Loucy (cell line): ENCODE results near the gene SCN3A.

ENCODE experiments used
- H2AFZ ChIP-seq: fragments of 200-600 bp; sonication (generic); 2 replicates; pipeline ENCODE4 v1.6.0; 2016; ENCODE audit warnings: antibody characterized with exemption, mild to moderate bottlenecking, low read length, moderate library complexity
- H3F3A ChIP-seq: fragments of 200-600 bp; 2 replicates; pipeline ENCODE4 v1.6.0; 2016; ENCODE audit warnings: antibody characterized with exemption, low read depth, mild to moderate bottlenecking
- H3K27me3 ChIP-seq: fragments of 200-600 bp; sonication (generic); 2 replicates; pipeline ENCODE4 v1.6.1; 2014; ENCODE audit warnings: low read length, mild to moderate bottlenecking; ENCODE audit not compliant: insufficient read depth, poor library complexity, severe bottlenecking
- H3K36me3 ChIP-seq: fragments of 200-600 bp; sonication (generic); 2 replicates; pipeline ENCODE4 v1.6.1; 2016; ENCODE audit warnings: low read length; ENCODE audit not compliant: insufficient read depth
- H3K4me1 ChIP-seq: fragments of 200-600 bp; sonication (generic); 2 replicates; pipeline ENCODE4 v1.5.1; 2014; ENCODE audit warnings: low read length, mild to moderate bottlenecking; ENCODE audit not compliant: insufficient read depth, poor library complexity, severe bottlenecking
- H3K4me2 ChIP-seq: fragments of 200-600 bp; sonication (generic); 2 replicates; pipeline ENCODE4 v1.6.0; 2014; ENCODE audit warnings: antibody characterized with exemption, low read length, low read depth, mild to moderate bottlenecking; ENCODE audit not compliant: poor library complexity, severe bottlenecking
- H3K4me3 ChIP-seq: fragments of 200-600 bp; sonication (generic); 2 replicates; pipeline ENCODE4 v1.5.1; 2014; ENCODE audit warnings: low read length, mild to moderate bottlenecking, mixed read lengths; ENCODE audit not compliant: poor library complexity, severe bottlenecking
- H3K79me2 ChIP-seq: fragments of 200-600 bp; sonication (generic); 2 replicates; pipeline ENCODE4 v1.6.1; 2014; ENCODE audit warnings: low read length; ENCODE audit not compliant: insufficient read depth
- H3K9ac ChIP-seq: fragments of 200-600 bp; sonication (generic); 2 replicates; pipeline ENCODE4 v1.6.0; 2014; ENCODE audit warnings: mild to moderate bottlenecking, low read depth, low read length, moderate library complexity; ENCODE audit not compliant: poor library complexity, severe bottlenecking
- H3K9me2 ChIP-seq: fragments of 200-600 bp; sonication (generic); replicated peaks from 2 replicates; pipeline ENCODE4 v1.6.1; 2016; ENCODE audit warnings: low read depth, low read length, mixed read lengths
- H3K9me3 ChIP-seq: fragments of 200-600 bp; sonication (generic); 2 replicates; pipeline ENCODE4 v1.6.1; 2014; ENCODE audit warnings: mild to moderate bottlenecking, antibody characterized with exemption, low read length, low read depth; ENCODE audit not compliant: insufficient read depth
- H4K20me1 ChIP-seq: fragments of 200-600 bp; sonication (generic); 2 replicates; pipeline ENCODE4 v1.6.0; 2014; ENCODE audit warnings: antibody characterized with exemption, low read length, mild to moderate bottlenecking; ENCODE audit not compliant: insufficient read depth, poor library complexity, severe bottlenecking
- CTCF ChIP-seq: fragments of 200-600 bp; sonication (generic); conservative IDR thresholded peaks from 2 replicates; pipeline ENCODE4 v1.5.1; 2014; ENCODE audit warnings: mild to moderate bottlenecking, antibody characterized with exemption, low read length
- EZH2phosphoT487 ChIP-seq: fragments of 200-600 bp; IDR thresholded peaks from 2 replicates; pipeline ENCODE4 v1.6.1; 2018; ENCODE audit warnings: antibody characterized with exemption, mild to moderate bottlenecking, moderate library complexity, borderline replicate concordance

Gene SCN3A

DNA sequence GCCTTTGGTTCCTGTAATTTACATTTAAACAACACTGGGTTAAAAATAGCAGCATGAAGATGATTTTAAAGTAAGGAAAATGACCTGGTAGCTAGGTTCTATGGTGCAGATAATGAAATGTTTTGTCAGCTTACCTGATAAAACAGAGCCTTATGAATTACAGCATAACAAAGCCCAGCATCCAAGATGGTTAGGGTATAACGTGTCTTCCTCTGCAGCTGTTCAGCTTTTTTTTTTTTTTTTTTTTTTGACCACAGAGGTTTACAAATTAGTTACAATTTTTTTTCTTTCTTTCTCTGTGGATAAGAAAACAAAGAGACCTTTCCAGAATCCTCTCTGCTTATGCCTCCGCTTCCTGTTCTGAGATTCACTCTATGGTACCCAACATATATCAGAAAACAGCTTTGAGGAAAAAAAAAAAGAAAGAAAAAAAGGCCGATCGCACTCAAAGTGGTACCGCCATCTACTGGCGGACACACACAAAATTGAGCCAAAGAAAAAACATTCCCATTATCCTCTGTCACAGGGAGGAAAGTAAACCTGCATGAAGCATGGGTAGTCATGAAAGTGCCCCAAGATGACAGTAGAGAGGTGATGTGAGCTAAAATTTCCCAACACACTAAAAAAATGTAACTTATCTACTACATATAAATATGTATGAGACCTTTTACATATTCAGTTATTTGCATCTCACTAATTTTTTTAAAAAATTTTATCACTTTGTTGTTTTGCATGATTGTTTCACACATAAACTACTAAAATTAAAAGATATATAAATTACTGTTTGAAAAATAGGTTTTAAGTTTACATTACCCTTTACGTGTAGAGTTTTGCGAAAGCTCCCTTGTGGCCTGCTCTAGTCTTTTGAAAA lies at the start of gene SCN3A:
Gene SCN3A, minus strand, starts transcription at position 362 of the 871 bp plus-strand sequence. CDS start 27,656 bp downstream, outside the sequence.
- TF ChIP-seq CTCF, result peak; percentile 96
- no peak for TF ChIP-seq EZH2phosphoT487
- Histone ChIP-seq H2AFZ (peak within 1 kb of the TSS; percentile 32), H3K9ac (peak within 1 kb of the TSS; percentile 17), H3F3A (no peaks in the 10 kb centered on the region), H3K4me3 (peak within 1 kb of the TSS; percentile 64), H3K4me1 (peaks cover 27% of the 10 kb centered on the region), H3K79me2 (no peaks in the 10 kb centered on the region), H3K27me3 (no peaks in the 10 kb centered on the region), H3K9me3 (no peaks in the 10 kb centered on the region), H3K36me3 (no peaks in the 10 kb centered on the region), H3K9me2 (no peaks in the 10 kb centered on the region), H4K20me1 (no peaks in the 10 kb centered on the region), H3K4me2 (peak within 1 kb of the TSS; percentile 53)

- Histone ChIP-seq H3K9me2 (no peaks in the 10 kb centered on the region), H3K79me2 (no peaks in the 10 kb centered on the region), H4K20me1 (no peaks in the 10 kb centered on the region), H3K4me1 (no peaks in the 10 kb centered on the region), H2AFZ (no peak overlapping the region), H3K4me2 (no peak overlapping the region), H3F3A (no peaks in the 10 kb centered on the region), H3K9ac (no peak overlapping the region), H3K36me3 (no peaks in the 10 kb centered on the region), H3K27me3 (no peaks in the 10 kb centered on the region), H3K4me3 (no peak overlapping the region), H3K9me3 (no peaks in the 10 kb centered on the region)
- TF ChIP-seq EZH2phosphoT487 (no peak), CTCF (no peak)
These were observed 49.3 kb upstream of the SCN3A start for GRCh38 chr2:165253178-165253577.

DNA sequence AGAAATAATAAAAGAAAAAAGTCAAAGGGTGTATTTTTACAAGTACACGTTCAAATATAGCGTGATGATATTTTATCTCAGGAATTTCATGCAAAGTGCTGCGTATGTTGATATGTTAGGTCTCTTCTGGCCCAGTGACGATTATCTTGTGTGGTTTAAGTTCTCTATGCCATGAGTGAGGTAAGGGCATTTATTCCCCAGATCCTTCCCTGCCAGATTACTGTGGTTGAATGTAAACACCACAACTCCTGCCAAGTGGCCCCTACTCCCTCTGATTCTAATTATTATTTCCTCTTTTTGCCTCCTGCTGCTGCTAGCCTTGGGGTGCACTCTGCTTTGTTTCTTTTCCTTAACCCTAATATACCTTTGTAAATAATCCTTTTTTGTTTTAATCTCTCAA lies 47.5 kb upstream of the SCN3A start:
- no peaks in the 10 kb centered on the region for H4K20me1 ChIP-seq
- H3F3A ChIP-seq, result no peaks in the 10 kb centered on the region
- H2AFZ ChIP-seq, result no peak overlapping the region
- H3K9me3 ChIP-seq, result no peaks in the 10 kb centered on the region
- H3K9ac ChIP-seq, result no peak overlapping the region
- H3K4me2 ChIP-seq, result no peak overlapping the region
- no peaks in the 10 kb centered on the region for H3K27me3 ChIP-seq
- H3K36me3 ChIP-seq, result no peaks in the 10 kb centered on the region
- no peaks in the 10 kb centered on the region for H3K79me2 ChIP-seq
- H3K4me3 ChIP-seq, result no peak overlapping the region
- H3K4me1 ChIP-seq, result no peaks in the 10 kb centered on the region
- no peaks in the 10 kb centered on the region for H3K9me2 ChIP-seq
- TF ChIP-seq CTCF, result no peak
- no peak for TF ChIP-seq EZH2phosphoT487
